Measurements from ENCODE around the gene TRIM2.

GRCh38 chr4:153166716-153167501 lies 37.3 kb upstream of the TRIM2 start:
- no peak for TF ChIP-seq POLR2AphosphoS5 (IDR thresholded peaks at IDR 0.05; ENCODE audit: low read depth, low read length)
- TF ChIP-seq POLR2A (IDR thresholded peaks at IDR 0.05; ENCODE audit: low read depth, low read length) = no peak
- TF ChIP-seq TAF1 (IDR thresholded peaks at IDR 0.05; ENCODE audit: low read depth, low read length) = no peak
- TF ChIP-seq SPI1 (IDR thresholded peaks at IDR 0.05; ENCODE audit: low read depth, low read length) = no peak
- no peak for TF ChIP-seq POU2F2 (IDR thresholded peaks at IDR 0.05; ENCODE audit: low read depth, low read length)
- TF ChIP-seq PAX5 (IDR thresholded peaks at IDR 0.05; ENCODE audit: insufficient read depth, low read length, severe bottlenecking) = no peak

Data from GM12891 (cell line).